Peyer's patch (tissue), 4 donors: ENCODE measurements around the gene TECPR2.

Experiments used
- POLR2A ChIP-seq, 2 donors: fragments of 450-650 bp; IDR thresholded peaks; one replicate each; pipeline ENCODE4 v1.5.1; 2017; ENCODE audit warnings: antibody characterized with exemption in 2 of 2, mild to moderate bottlenecking in 2 of 2, moderate library complexity in 2 of 2
- TF ChIP-seq, protein P1 (sequence below), 6 experiments: fragments of 450-650 bp in 4 of 6; fragments of 200-600 bp in 2 of 6; sonication (generic) in 1 of 6; IDR thresholded peaks; one replicate each; pipeline ENCODE4 v1.5.1; 2017 to 2019; ENCODE audit warnings: antibody characterized with exemption in 6 of 6, mild to moderate bottlenecking in 3 of 6, moderate library complexity in 1 of 6

DNA sequence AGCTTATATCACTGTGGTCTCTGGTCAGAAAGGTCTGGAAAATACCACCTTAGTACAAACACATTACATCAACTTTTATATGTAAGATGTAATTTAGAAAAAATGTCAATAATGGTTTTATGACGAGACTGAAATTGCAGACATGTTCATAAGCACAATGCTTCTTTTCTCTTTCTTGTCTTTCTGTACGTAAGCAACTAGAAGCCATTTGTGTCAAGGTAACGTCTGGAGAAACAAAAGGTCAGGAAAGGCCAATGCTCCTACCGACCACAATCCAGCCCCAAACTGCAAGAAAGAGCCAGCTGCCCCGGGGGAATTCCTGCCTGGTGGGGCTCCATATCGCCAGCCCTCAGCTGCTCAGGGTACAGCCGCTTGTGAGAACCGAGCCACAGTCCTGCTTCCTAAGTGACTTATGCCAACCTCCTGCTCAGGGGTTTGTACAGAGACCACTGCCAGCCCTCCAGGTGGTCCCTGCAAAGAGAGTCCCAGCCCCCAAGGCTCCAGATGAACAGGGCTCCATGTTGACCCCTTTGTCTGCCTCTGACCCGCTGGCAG is 36.9 kb upstream of the TECPR2 start:
- TF ChIP-seq, protein P1, sequence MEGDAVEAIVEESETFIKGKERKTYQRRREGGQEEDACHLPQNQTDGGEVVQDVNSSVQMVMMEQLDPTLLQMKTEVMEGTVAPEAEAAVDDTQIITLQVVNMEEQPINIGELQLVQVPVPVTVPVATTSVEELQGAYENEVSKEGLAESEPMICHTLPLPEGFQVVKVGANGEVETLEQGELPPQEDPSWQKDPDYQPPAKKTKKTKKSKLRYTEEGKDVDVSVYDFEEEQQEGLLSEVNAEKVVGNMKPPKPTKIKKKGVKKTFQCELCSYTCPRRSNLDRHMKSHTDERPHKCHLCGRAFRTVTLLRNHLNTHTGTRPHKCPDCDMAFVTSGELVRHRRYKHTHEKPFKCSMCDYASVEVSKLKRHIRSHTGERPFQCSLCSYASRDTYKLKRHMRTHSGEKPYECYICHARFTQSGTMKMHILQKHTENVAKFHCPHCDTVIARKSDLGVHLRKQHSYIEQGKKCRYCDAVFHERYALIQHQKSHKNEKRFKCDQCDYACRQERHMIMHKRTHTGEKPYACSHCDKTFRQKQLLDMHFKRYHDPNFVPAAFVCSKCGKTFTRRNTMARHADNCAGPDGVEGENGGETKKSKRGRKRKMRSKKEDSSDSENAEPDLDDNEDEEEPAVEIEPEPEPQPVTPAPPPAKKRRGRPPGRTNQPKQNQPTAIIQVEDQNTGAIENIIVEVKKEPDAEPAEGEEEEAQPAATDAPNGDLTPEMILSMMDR (IDR thresholded peaks at IDR 0.05), result no peak
- TF ChIP-seq POLR2A (IDR thresholded peaks at IDR 0.05), result no peak
